ENCODE data around the gene APOA4. TPM values are rescaled to one million over a fixed set of nuclear protein-coding genes. Genes with fewer than 3 reads are reported as not detected.

The APOA4 gene
- total and polyA plus RNA-seq, 2 of the 13 experiments (the other 11 are each of a cell fraction or from before 2014, with no cell fraction given), result 3.8 to 7.2 TPM

GRCh38 chr11:116828632-116829524 is 5.8 kb upstream of the APOA4 start (continued):
- TF ChIP-seq ZKSCAN8 (CRISPR knock-in tag; IDR thresholded peaks at IDR 0.05; ENCODE audit: borderline replicate concordance) (peak; percentile 65; the same call in 1 of the 2 replicates), SNAPC4 (CRISPR knock-in tag; IDR thresholded peaks at IDR 0.05) (no peak), FIP1L1 (IDR thresholded peaks at IDR 0.05; ENCODE audit: borderline replicate concordance, insufficient read depth, low read depth, low read length) (0 out of 2 replicates have a peak, but pooled peaks have one; percentile 43), RBM22 (optimal IDR thresholded peaks at IDR 0.05; ENCODE audit: low read length) (no peak), HOXA3 (CRISPR knock-in tag; IDR thresholded peaks at IDR 0.05) (peak; percentile 45; the same call in 1 of the 2 replicates), NPAS2 (CRISPR knock-in tag; IDR thresholded peaks at IDR 0.05; ENCODE audit: borderline replicate concordance) (no peak), SIX1 (CRISPR knock-in tag; IDR thresholded peaks at IDR 0.05; ENCODE audit: borderline replicate concordance) (peak; percentile 63; the same call in 1 of the 2 replicates), RBAK (CRISPR knock-in tag; IDR thresholded peaks at IDR 0.05) (no peak), ZNF850 (CRISPR knock-in tag; conservative IDR thresholded peaks at IDR 0.05) (0 out of 2 replicates have a peak, but pooled peaks have one; percentile 24), ZKSCAN5 (CRISPR knock-in tag; IDR thresholded peaks at IDR 0.05) (no peak), ZNF275 (CRISPR knock-in tag; IDR thresholded peaks at IDR 0.05; ENCODE audit: borderline replicate concordance) (no peak), MAFK (conservative IDR thresholded peaks at IDR 0.05 in 1 of 2, IDR thresholded peaks at IDR 0.05 in 1 of 2; ENCODE audit: low read length in 2 of 2) (no peak), HHEX (CRISPR knock-in tag; IDR thresholded peaks at IDR 0.05) (peak; percentile 19; the same call in 1 of the 2 replicates), ZNF10 (CRISPR knock-in tag; IDR thresholded peaks at IDR 0.05; ENCODE audit: borderline replicate concordance, low read depth) (no peak), RAD21 (CRISPR knock-in tag; IDR thresholded peaks at IDR 0.05) (peak; percentile 68), KDM5B (CRISPR knock-in tag; IDR thresholded peaks at IDR 0.05; ENCODE audit: borderline replicate concordance) (no peak), PHF8 (CRISPR knock-in tag; IDR thresholded peaks at IDR 0.05) (no peak; the same call in 1 of the 2 replicates), HIVEP1 (CRISPR knock-in tag; IDR thresholded peaks at IDR 0.05) (0 out of 2 replicates have a peak, but pooled peaks have one; percentile 64), CEBPZ (IDR thresholded peaks at IDR 0.05; ENCODE audit: low read length) (no peak)

Data from HepG2 (cell line).